Heart left ventricle (tissue), 13 donors: ENCODE data around the gene WNT3A.

ENCODE experiments used
- CTCF ChIP-seq, 12 donors: fragments of 200-600 bp; sonication (generic) in 4 of 12; IDR thresholded peaks; one replicate each; pipeline versions ENCODE4 v1.5.0 to v1.8.0; 2018 to 2022; ENCODE audit warnings: antibody characterized with exemption in 12 of 12, mild to moderate bottlenecking in 5 of 12
- POLR2A ChIP-seq, 2 donors: fragments of 450-650 bp; IDR thresholded peaks; one replicate each; pipeline ENCODE4 v1.6.1; 2017; ENCODE audit warnings: antibody characterized with exemption in 2 of 2, mild to moderate bottlenecking in 2 of 2, moderate library complexity in 2 of 2
- donor health status: ischemic (EF 13 %, LVEDD 7.1; RV severe dilation, severe dysfunction).
- donor health status: DM: no; HTN: yes; CAD: no.
- donor health status: DM: no; HTN: no; CAD: no.
- donor health status: ischemic (EF 25% LVEDD 6.9; RV normal size, moderate dysfunction).
- donor health status: ischemic (EF 25% LVEDD 5.7; RV mildly dilated, moderate dysfunction).
- donor health status: ischemic (EF 35%, LVEDD 5.7; RV mildly dilated, moderate dysfunction).
- donor health status: nonischemic (EF 11% LVEDD 7.7; RV severe dilation, severe dysfunction).
- donor health status: DM: yes; HTN: yes; CAD: no.
- donor health status: PGD.
- donor health status: ischemic (EF 29% LVEDD 5.4; RV normal size, mild dysfunction).
- donor health status: nonischemic (EF 23%, LVEDD 6.1; RV moderate dilation, normal function).

- no peak for TF ChIP-seq CTCF (IDR thresholded peaks at IDR 0.05)
- no peak for TF ChIP-seq POLR2A (IDR thresholded peaks at IDR 0.05)
These were observed 5.8 kb upstream of the WNT3A start for GRCh38 chr1:228000836-228001563.
